Type B pancreatic cell (in vitro differentiated cells): ENCODE data around the gene FAM174A. TPM values are rescaled to one million over a fixed set of nuclear protein-coding genes. Genes with fewer than 3 reads are reported as not detected.

Experiments used
- DNase-seq: peaks from one replicate; pipeline ENCODE4 v3.0.0; 2021; ENCODE audit warnings: mixed read lengths; ENCODE audit not compliant: unreplicated experiment; ENCODE audit errors: extremely low spot score
- H3K27ac Mint-ChIP-seq: 2 replicates; pipeline ENCODE4 v1.8.0; 2021; ENCODE audit warnings: mild to moderate bottlenecking, mixed read lengths
- H3K27me3 Mint-ChIP-seq: 2 replicates; pipeline ENCODE4 v1.8.0; 2021; ENCODE audit warnings: mixed read lengths
- H3K36me3 Mint-ChIP-seq: 2 replicates; pipeline ENCODE4 v1.8.0; 2021; ENCODE audit warnings: mixed read lengths
- H3K4me1 Mint-ChIP-seq: one replicate; pipeline ENCODE4 v1.8.0; 2021; ENCODE audit warnings: mixed read lengths; ENCODE audit not compliant: unreplicated experiment
- H3K4me3 Mint-ChIP-seq: 2 replicates; pipeline ENCODE4 v1.8.0; 2021; ENCODE audit warnings: mild to moderate bottlenecking, mixed read lengths
- H3K9me3 Mint-ChIP-seq: 2 replicates; pipeline ENCODE4 v1.8.0; 2021; ENCODE audit warnings: mixed read lengths
- total RNA-seq: library from RNA; stranded (reverse); gene quantifications from 2 replicates; pipeline ENCODE4 v1.2.1, GENCODE V29; 2021; ENCODE audit warnings: low replicate concordance
- TF ChIP-seq, protein P1 (sequence below): fragments of 200-600 bp; sonication (generic); conservative IDR thresholded peaks from 2 replicates; pipeline ENCODE4 v1.5.0; 2021; ENCODE audit warnings: antibody characterized with exemption, mild to moderate bottlenecking

Gene FAM174A
- total RNA-seq, 1 donor from 2014 or later: 14.2 TPM

DNA sequence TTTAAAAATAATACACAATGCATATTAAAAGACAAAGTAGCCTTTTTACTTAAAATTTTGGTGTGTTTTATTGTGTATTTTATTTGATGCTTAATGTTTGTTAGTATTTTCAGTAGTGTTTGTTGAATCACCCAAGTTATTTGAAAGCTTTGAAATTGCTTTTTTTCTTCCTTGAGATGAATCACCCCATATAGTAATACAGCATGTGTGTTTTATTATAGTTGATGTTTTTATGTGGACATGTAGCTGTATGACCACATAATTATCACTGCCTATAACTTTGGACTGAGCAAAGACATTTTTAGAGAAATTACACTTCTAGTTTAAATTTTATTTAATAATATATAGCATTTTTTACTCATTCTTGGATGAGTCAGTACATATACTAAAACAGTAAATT, 18.0 kb downstream of the FAM174A start:
- Mint-ChIP-seq H3K4me1 (no peaks in the 10 kb centered on the region), H3K27ac (no peak overlapping the region), H3K27me3 (no peaks in the 10 kb centered on the region), H3K4me3 (no peak overlapping the region), H3K9me3 (no peaks in the 10 kb centered on the region), H3K36me3 (peaks cover 4% of the 10 kb centered on the region)
- DNase-seq: no peak
- TF ChIP-seq, protein P1, sequence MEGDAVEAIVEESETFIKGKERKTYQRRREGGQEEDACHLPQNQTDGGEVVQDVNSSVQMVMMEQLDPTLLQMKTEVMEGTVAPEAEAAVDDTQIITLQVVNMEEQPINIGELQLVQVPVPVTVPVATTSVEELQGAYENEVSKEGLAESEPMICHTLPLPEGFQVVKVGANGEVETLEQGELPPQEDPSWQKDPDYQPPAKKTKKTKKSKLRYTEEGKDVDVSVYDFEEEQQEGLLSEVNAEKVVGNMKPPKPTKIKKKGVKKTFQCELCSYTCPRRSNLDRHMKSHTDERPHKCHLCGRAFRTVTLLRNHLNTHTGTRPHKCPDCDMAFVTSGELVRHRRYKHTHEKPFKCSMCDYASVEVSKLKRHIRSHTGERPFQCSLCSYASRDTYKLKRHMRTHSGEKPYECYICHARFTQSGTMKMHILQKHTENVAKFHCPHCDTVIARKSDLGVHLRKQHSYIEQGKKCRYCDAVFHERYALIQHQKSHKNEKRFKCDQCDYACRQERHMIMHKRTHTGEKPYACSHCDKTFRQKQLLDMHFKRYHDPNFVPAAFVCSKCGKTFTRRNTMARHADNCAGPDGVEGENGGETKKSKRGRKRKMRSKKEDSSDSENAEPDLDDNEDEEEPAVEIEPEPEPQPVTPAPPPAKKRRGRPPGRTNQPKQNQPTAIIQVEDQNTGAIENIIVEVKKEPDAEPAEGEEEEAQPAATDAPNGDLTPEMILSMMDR: no peak

- Mint-ChIP-seq H3K27ac (no peak overlapping the region), H3K27me3 (no peaks in the 10 kb centered on the region)
Measured at GRCh38 chr5:100560860-100561259, 25.7 kb downstream of the FAM174A start.

GRCh38 chr5:100562821-100563220, 27.6 kb downstream of the FAM174A start:
- no peaks in the 10 kb centered on the region for H3K9me3 Mint-ChIP-seq
- no peak overlapping the region for H3K27ac Mint-ChIP-seq
- H3K4me1 Mint-ChIP-seq: no peaks in the 10 kb centered on the region
- H3K36me3 Mint-ChIP-seq: peaks cover 5% of the 10 kb centered on the region
- H3K4me3 Mint-ChIP-seq: no peak overlapping the region
- TF ChIP-seq, protein P1: no peak
- no peak for DNase-seq
- no peaks in the 10 kb centered on the region for H3K27me3 Mint-ChIP-seq

More at GRCh38 chr5:100560860-100561259, 25.7 kb downstream of the FAM174A start:
- Mint-ChIP-seq H3K36me3 (peaks cover 5% of the 10 kb centered on the region), H3K4me1 (no peaks in the 10 kb centered on the region), H3K9me3 (no peaks in the 10 kb centered on the region), H3K4me3 (no peak overlapping the region)
- TF ChIP-seq, protein P1: no peak
- DNase-seq: no peak

DNA sequence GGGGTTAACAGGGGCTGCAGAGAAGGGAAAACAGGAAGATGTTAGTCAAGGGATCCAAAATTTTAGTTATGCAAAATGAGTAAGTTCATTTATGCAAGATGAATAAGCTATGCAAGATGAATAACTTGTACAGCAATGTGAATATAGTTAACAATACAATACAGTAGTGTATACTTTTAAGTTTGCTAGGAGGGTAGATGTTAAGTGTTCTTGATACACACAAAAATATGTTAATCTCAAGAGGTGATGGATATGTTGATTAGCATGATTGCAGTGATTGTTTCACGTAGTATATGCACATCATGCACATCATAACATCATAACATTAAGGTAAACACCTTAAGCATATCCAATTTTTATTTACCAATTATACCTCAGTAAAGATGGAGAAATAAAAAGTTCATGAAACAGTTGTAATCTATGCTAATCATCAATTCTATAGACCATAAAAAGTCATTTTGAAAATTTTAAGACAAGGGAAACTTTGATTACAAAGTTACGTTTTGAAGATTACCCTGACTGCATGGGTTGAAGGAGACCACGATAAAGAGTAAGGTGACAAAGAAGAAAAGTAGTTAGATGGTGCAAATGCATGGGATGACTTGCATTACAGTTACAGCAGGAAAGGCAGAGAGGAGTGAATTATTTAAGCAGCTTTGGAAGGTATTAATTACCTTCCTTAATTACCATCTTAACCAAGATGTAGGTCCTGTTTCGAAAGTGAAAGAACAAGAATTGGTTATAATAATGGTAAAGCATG, 31.4 kb downstream of the FAM174A start:
- Mint-ChIP-seq H3K9me3 (no peaks in the 10 kb centered on the region), H3K27ac (no peak overlapping the region), H3K27me3 (no peaks in the 10 kb centered on the region), H3K36me3 (peaks cover 1% of the 10 kb centered on the region), H3K4me3 (no peak overlapping the region), H3K4me1 (no peaks in the 10 kb centered on the region)
- DNase-seq: no peak
- TF ChIP-seq, protein P1: no peak

DNA sequence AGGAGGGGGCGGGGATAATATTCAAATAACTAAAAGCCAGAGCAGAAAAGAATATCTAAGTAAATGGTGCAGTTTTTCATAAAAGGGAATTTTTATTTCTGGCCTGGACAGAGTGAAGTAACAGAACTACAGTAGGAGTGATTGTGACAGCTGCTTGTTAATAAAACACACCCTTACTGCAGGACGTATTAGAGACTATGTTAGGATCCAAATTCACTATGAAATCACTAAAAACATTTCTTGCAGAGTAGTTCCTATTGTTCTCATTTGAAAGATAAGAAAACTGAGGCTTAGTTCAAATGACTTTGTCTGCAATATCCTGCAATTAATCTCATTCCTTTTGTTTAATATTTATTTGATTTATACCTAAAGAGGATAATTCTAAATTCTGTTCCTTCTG, 39.5 kb downstream of the FAM174A start:
- H3K27ac Mint-ChIP-seq: no peak overlapping the region
- DNase-seq: no peak
- peaks cover 6% of the 10 kb centered on the region for H3K4me1 Mint-ChIP-seq
- TF ChIP-seq, protein P1: no peak
- H3K4me3 Mint-ChIP-seq: no peak overlapping the region
- no peaks in the 10 kb centered on the region for H3K9me3 Mint-ChIP-seq
- no peaks in the 10 kb centered on the region for H3K27me3 Mint-ChIP-seq
- H3K36me3 Mint-ChIP-seq: peaks cover 3% of the 10 kb centered on the region
